DMS79 treated with DMSO at 0.1 percent for 48 hours (cell line): Measurements from ENCODE around the gene ONECUT3.

Experiments used
- DNase-seq: peaks from one replicate; lab custom pipeline; 2025; lab: John Stamatoyannopoulos, UW

ONECUT3 gene

DNA sequence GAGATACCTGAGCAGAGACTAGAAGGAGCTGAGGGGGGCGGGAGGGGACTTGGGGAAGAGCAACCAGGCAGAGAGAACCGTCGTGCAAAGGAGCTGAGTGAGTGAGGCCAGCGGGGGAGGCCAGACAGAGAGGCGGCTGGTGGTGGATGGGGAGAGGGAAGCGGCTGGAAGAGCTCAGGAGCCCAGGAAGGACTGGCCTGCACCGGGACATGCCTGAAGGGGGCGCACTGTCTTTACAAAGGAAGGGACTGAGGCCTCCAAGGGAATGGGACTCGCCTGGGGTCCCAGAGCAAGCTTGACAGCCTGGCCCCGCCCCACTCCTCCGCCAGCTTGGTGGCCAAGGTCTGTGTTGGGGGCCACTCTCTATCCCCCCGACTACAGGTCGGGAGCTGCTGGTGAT lies 14.9 kb downstream of the ONECUT3 start:
- no peak for DNase-seq

DNA sequence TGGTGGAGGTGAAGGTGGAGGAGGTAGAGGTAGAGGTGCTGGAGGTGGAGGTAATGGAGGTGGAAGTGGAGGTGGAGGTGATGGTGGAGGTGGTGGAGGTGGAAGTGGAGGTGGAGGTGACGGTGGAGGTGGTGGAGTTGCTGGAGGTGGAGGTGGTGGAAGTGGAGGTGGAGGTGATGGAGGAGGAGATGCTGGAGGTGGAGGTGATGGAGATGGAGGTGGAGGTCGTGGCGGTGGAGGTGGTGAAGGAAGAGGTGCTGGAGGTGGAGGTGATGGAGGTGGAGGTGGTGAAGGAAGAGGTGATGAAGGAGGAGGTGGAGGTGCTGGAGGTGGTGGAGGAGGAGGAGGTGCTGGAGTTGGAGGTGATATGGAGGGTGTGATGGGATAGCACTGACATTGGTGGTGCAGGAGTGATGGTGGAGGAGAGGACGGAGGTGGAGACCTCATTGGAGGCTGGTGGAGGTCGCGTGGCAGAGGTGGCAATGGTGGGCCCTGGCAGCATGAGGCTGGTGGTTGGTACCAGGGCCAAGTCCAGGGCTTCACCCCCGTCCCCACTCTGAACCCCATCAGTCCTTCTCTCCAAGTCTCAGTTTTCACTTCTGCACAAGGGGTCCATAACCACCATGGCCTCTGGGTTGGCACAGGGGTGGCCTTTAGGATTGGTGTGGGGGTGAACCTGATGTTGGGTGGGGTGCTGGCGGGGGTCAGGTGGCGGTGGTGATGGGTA lies 15.8 kb downstream of the ONECUT3 start:
- DNase-seq, result no peak

DNA sequence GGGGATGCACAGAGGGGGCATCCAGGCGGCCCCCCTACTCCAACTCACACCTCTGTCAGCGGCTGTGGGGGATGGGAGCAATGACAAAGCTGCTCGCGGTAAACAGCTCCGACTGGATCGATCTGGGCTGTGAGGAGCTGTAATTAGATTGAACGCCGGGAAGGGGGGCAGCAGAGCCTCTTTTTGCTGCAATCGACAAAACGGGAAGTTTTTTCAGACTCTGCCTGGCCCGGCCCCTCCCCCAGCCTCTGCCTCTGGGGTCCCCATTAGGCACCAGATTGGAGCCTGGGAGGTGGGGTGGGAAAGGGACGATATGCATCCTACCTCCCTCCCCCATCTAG lies 16.3 kb downstream of the ONECUT3 start:
- DNase-seq, result no peak

DNA sequence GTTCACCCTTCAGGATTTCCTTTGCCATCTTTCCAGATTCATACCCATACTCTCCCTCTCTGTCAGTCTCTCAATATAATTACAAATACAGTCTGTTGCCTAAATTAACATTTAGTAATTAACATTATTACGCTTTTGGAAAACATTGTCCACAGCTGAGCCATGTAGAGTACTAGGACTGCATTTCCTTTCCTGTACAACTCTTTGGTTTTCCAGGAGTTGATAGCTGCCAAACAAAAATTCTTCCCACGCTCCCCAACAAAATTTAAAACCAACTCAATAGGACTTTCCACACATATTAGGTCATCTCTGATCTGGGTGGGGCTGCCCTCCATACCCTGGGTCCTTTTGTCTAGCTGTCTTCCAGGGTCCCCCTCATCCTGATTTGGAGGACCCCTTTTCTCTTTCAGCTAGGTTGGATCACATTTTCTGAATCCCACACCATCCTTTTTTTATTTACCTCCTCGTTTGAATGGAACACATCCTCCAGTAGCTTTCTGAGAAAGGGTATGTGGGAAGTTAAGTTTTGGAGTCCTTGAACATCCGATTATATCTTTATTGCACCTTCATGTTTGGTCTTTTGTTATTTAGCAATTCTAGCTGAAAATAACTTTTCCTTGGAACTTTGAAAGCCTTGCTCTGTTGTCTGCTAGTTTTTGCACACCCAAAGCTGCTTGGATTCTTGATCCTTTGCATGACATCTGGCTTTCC lies 17.7 kb downstream of the ONECUT3 start:
- DNase-seq, result no peak

DNA sequence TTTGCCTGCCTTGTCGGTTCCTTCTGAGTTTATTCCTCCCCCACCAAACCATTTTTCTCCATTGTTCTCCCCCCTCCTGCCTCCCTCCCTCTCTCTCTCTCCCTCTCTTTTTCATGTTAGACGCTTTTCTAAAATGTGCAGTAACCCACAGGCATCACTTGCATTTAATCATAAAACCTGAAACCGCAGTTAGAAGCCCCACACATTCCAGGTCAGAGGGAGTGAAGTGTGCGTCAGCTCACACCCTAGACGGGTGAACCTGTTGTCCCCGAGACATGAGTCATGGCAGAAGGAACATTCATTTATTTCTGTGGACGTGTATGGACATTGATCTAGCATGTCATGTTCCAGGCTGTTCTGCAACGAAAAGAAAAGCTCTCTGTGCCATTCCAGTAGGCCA lies 19.9 kb downstream of the ONECUT3 start:
- no peak for DNase-seq

DNA sequence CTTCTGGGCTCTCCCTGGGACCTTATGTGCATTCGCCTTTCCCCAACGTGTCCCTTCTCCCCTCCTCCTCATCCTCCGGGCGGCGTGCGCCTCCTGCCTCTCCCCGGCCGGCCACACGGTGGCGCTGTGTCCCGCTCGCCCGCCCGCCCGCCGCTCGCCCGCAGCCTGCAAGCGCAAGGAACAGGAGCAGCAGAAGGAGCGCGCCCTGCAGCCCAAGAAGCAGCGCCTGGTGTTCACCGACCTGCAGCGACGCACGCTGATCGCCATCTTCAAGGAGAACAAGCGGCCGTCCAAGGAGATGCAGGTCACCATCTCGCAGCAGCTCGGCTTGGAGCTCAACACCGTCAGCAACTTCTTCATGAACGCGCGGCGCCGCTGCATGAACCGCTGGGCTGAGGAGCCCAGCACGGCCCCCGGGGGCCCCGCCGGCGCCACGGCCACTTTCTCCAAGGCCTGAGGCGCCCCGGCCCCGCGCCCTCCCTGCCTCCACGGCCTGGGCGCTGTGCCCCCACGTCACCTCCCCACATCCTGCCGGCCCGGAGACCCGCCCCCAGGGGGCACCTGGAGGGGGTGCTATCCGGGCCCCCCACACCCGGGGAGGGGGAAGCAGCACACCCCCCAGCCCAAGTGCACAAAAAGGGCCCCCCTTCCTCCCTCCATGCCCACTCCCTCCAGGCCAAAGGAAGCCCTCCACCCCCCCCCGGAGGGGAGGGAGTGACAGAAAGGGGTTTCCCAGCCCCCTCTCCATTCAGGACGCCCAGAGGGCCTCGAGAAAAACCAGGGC lies 21.9 kb downstream of the ONECUT3 start:
- DNase-seq, result no peak

DNA sequence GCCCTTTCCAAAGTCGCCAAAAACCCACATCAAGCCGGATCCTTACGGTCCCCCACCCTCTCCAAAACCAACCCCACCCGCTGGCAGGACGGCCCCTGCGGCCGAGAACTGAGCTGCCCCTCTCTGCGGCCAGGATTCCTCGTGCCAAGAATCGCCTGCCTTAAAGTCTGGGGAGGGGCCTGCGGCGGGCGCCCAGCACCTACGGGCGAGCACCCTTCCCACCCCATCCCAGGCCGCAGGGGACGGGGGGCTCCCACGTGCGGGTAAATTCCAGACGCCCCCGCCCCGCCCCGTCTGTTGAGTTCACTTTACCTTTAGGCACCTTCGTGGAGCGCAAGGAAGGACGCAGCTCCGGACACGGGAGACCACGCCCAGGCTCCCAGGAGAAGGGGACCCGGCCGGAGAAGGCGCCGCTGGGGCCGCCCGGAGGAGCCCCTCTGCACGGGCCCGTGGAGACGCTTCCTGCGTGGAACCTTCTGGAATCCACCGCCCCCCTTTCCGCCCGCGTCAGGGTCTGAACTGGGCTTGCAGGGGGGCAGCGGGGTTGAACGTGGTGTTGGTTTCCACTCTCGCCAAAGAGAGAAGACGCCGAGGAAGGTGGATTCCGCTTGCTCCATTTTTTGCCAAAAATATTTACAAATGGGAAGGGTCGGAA lies 22.8 kb downstream of the ONECUT3 start:
- no peak for DNase-seq

DNA sequence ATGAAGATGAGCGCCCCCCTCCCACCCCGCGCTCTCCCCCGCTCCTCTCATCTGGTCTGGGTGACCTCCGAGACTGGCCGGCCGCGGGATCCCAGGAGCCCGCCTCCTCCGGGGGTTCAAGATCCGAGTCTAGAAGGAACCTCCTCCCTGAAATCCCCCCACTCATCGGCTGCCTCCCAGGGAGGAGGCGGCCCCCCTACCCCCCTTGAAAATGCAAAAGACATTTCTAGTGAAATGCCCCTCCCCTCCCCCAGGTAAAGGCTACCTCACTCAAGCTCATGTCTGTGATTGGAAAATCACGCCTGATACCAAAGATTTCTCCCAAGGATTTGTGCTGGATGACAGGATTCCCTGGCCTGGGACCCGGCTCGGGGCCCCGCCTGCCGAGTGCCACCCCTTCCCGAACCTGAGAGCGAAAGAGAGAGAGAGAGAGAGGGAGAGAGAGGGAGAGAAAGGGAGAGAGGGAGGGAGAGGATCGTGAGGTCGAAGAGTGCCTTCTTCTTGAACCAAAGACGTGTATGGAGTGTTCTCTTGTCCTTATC lies 23.4 kb downstream of the ONECUT3 start:
- no peak for DNase-seq

DNA sequence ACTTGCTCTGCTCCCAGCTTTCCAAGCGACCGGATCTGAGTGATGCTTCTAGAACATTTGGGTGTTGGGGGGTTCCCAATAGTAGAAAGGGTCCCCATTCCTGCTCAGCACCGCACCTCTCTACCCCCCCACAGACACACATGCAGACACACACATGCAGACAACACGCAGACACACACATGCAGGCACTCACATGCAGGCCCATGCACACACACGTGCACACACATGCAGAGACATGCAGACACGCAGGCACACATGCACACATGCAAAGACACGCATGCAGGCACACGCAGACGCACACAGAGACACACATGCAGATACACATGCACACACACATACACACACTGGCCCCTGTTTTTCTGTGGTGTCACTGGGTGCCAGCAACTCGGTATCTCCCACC lies 23.8 kb downstream of the ONECUT3 start:
- DNase-seq, result no peak

DNA sequence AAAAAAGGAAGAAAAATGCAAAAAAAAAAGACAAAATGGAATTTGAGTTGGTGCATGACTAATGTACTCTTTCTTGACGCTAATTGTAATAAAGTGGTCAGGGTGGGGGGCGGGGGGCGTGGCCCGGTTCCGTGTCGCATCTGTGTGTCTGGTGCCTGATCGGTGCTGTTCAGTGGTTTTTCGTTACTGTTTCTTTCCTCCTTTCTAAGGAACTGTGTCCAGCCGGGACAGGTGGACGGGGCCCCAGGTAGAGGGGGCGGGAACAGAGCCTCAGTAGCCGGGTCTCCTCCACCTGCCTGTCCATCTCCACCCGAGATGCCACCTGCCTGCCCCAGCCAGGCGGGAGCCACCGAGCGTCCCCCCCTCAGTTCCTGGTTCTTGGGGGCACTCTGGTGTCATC lies 26.3 kb downstream of the ONECUT3 start:
- no peak for DNase-seq

DNA sequence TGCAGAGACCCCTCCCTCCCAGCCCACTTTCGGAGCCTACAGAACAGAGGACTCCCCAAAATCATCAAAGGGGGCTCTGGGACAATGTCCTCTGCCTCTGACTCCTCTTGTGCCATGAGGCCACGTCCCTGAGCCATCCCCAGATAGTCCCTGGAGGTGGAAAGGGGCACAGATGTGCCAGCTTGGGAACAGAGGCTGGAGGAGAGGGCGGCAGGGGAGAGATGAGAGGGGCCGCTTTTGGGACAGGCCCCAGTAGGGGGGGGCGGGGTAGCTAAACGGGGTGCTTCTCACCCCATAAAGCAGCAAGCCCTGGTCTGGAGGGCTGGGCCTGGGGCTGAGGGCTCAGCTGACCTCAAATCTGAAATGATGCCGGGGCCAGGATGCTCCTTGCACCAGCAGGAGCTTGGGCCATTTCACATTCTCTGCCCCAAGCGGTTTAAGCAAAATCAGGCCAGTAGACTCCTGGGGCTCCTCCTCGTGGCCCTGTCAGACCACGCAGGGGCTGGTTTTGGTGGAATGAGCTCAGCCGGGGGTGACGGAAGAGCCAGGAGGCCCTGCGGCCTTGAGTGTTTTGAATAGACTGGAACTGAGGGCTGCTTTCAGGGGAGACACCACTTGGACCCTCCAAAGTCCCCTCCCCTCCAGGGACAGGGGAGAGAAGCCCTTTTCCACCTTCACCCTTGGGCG lies 27.1 kb downstream of the ONECUT3 start:
- no peak for DNase-seq

DNA sequence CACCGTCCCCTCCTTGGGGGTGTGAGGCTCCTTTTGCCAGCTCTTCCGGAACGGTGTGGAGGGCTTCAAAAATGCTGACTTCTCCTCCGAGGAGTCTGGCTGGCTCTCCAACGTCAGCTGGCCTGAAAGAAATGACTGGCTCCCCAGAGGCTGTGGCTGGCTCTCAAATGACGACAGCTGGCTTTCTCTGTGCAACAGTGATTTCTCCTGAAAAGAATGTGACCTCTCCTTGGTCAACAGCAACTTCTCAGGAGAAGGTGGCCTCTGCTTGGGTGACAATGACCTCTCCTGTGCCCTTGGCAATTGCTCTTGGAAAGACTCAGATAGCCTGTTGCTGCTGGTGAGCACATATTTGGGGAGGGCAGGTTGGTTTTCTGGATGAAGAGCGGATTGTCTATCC lies 29.2 kb downstream of the ONECUT3 start:
- DNase-seq, result no peak

DNA sequence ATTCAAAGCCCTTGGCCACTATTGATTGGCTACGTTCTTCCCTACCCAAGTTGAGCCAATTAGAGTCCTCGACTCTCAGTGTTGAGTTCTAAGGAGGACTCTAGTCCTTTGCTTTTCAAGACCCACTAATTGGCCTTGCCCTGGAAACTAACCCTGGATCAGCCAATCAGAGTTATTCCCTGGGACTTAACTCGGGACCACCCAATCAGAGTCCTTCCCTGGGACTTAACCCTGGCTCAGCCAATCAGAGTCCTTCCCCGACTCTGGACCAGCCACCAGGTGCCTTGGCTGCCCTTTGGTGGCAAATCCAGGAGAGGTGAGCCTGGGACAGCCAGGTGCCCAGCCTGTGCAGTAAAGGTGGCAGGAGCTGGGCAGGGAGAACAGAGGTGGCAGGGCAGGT lies 30.0 kb downstream of the ONECUT3 start:
- DNase-seq, result no peak

DNA sequence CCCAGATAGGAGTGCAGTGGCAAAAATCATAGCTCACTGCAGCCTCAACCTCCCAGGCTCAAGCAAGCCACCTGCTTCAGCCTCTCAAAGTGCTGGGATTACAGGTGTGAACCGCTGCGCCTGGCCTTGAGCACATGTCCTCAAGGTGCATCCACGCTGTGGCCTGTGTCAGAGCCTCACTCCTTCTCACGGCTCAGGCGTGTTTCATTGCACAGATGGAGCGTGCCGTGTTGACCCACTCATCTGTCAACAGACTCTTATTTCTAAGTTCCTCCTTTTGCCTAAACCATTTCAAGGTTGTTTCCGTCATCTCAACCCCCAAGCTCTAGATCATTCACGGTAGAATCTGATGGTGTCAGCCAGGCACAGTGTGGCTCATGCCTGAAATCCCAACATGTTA lies 30.6 kb downstream of the ONECUT3 start:
- no peak for DNase-seq

DNA sequence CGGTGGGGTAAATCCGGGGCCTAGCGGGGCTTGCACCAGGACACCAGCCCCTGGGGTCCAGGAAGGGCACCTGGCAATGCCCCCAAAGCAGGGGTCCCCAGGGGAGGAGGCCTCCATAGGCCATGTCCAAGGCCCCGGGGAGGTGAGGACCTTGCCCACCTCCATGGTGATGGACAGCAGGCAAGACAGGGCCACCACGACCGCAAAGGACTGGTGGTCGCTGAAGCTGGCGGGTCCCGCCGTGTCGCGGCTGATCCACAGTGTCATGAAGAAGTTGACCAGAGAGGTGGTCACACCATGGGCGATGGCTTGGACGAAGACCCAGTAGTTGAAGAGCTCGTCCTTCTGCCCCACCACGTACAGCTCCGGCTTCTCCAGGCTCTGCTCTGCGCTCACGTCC lies 32.0 kb downstream of the ONECUT3 start:
- no peak for DNase-seq

DNA sequence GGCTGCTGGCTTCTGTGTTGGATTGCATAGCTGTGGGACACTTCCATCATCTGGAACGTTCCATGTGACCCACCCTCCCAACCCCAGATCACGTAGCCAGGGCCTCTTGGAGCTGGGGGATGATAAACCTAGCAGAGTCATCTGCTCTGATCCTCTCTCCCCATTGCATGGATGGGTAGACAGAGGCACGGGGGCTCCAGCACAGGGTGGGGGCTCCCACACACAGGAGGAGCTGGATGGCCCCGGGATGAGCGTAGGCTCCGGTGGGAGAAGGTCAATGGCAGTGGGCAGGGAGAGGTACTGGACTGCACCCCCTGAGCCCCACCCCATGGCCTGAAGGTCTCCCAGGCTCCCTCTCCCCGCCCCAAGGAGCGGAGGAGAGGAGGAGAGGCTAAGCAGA lies 33.4 kb downstream of the ONECUT3 start:
- no peak for DNase-seq

DNA sequence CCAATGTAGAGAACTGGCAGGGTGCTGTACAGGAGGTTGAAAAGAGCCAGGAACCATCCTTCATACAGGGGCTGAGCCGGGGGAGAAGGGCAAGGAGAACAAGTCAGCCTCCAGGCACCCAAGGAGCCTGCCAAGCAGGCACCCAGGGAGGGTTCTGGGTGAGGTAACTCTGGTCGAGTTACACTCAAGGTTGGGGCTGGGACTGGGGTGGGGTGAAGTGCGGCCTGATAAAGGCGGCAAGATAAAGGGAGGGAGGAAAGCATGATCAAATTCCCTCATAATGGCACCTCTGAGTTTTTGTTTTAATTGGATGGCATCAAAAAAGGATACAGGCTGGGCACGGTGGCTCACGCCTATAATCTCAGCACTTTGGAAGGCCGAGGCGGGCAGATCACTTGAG lies 33.8 kb downstream of the ONECUT3 start:
- no peak for DNase-seq

DNA sequence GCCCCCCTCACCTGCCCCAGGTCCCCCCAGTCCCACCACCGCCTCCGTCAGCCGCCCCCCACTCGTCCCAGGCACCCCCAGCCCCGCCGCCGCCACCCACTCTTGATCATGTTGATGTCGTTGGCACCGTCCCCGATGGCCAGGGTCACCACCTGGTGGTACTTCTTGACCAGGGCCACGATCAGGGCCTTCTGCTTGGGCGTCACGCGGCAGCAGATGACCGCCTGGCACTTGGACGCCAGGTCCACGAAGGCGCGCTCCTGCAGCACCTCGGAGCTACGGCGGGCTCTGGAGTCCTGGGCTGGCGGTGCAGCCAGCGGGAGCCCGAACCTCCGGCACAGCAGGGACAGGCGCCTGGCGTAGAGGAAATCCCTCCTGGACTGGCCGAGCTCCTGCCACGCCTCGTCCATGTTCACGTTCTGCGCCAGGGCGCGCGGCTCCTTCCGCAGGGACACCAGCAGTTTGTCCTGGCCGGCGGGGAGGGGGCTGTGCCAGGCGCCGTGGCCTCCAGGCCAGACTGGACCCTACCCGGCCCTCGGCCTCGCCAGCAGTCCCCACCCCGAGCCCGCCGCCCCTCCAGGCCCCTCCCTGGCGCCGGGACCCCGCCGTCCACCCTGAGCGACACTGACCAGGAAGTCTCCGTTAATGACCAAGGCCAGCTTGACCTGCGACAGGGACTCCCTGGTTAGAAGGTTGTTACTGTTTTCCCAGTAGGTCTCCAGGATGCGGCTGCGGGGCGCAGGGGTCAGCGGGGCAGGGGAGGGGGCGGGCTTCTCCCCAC lies 36.1 kb downstream of the ONECUT3 start:
- no peak for DNase-seq

DNA sequence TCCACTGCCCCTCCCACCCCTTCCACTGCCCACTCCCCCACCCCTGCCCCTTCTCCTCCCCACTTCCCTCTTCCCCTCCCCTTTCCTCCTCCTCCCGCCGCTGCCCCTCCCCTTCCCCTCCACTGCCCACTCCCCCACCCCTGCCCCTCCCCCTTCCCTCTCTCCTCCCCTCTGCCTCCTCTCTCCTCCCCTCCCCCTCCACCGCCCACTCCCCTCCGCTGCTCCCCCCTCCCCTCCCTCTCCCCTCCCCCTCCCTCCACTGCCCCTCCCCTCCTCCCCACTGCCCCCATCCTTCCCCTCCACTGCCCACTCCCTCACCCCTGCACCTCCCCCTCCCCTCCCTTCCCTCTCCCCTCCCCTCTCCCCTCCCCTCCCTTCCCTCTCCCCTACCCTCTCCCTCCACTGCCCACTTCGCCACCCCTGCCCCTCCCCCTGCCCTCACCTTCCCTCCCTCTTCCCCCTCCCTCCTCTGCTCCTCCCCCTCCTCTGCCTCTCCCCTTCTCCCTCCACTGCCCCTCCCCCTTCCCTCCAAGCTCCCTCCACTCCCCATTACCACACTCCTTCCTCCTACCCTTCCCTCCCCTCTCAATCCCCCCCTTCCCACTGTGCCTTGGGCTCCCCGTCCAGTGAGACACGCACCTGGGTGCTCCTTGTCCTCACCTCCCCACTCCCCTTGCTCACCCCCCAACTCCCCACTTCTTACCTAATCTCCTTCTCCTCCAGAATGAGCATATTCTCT lies 36.9 kb downstream of the ONECUT3 start:
- no peak for DNase-seq

DNA sequence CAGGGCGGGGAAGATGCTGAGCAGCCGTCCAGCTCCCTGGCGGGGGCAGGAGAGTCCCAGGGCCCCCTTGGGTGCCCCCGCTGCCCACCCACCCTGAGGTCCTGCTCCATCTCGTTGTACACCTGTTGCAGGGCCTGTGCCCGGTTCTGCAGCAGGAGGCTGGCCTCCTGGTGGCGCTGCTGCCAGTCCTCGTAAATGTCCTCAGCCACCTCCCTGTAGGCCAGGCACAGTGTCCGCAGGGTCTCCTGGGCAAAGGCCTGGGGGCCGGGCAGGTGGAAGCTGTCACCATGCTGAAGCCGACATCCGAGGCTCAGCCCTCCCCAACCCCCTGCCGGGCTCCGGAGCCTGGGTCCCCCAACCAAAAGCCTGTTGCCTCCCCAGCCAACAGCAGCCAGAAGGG lies 38.6 kb downstream of the ONECUT3 start:
- no peak for DNase-seq
